Psoas muscle (tissue), 8 donors: ENCODE data around the gene DNAH10. TPM values are rescaled to one million over a fixed set of nuclear protein-coding genes. Genes with fewer than 3 reads are reported as not detected.

Experiments used
- ATAC-seq, 4 donors: fragments of 200-7000 bp; cut with Tn5 transposase; one replicate each; pipeline ENCODE4 v1.9.1; 2020; ENCODE audit warnings: moderate library complexity in 3 of 4, mild to moderate bottlenecking in 2 of 4
- DNase-seq, 2 donors: peaks; one replicate each; pipeline ENCODE4 v3.0.0-alpha.2; 2020
- H3K27ac ChIP-seq: fragments of 200-600 bp; one replicate; pipeline ENCODE4 v1.8.0; 2022
- H3K27me3 ChIP-seq, 3 donors: fragments of 200-600 bp in 1 of 3; one replicate each; pipeline versions ENCODE4 v1.6.1 to v1.8.0; 2013 to 2022; ENCODE audit warnings: low read length in 2 of 3, mild to moderate bottlenecking in 2 of 3, moderate library complexity in 1 of 3; ENCODE audit not compliant: insufficient read depth in 3 of 3
- H3K36me3 ChIP-seq, 2 donors: fragments of 200-600 bp in 1 of 2; one replicate each; pipeline versions ENCODE4 v1.6.1 to v1.8.0; 2013 to 2022; ENCODE audit warnings: low read depth in 1 of 2, mild to moderate bottlenecking in 1 of 2, moderate library complexity in 1 of 2; ENCODE audit not compliant: insufficient read depth in 1 of 2
- H3K4me1 ChIP-seq: fragments of 200-600 bp; one replicate; pipeline ENCODE4 v1.8.0; 2022
- H3K4me3 ChIP-seq: fragments of 200-600 bp; one replicate; pipeline ENCODE4 v1.8.0; 2022; ENCODE audit warnings: mild to moderate bottlenecking
- H3K9me3 ChIP-seq: fragments of 200-600 bp; one replicate; pipeline ENCODE4 v1.8.0; 2022
- CTCF ChIP-seq: fragments of 200-600 bp; IDR thresholded peaks from one replicate; pipeline ENCODE4 v1.8.0; 2022; ENCODE audit warnings: antibody characterized with exemption
- WGBS, 3 donors: extraction: QIAGEN DNeasy Blood & Tissue Kit; methylation state at CpG; one replicate each; pipeline versions ENCODE4 v1.1.6 to v1.1.7; 2013; 5-methylcytosine and 5-hydroxymethylcytosine counted together
- intact Hi-C, 2 donors: fragments of 100-400 bp; cut with DNase I; formaldehyde crosslinking; loops; one replicate each; pipeline versions ENCODE4 v1.11.0 to v1.14.2; 2022
- polyA plus RNA-seq, 3 donors: library from polyadenylated mRNA; stranded (reverse); fragments of 200-250 nt; gene quantifications; one replicate each; pipeline ENCODE4 v1.2.3, GENCODE V29; 2013
- total RNA-seq, 4 donors: library from RNA; stranded (reverse); fragmentation: NEBNext Ultra II Directional in 2 of 4; extraction: Animal tissue kit (Norgen Biotek cat#: 25700) in 2 of 4; gene quantifications; one replicate each; pipeline versions ENCODE4 v1.2.1 to v1.2.4, GENCODE V29; 2021 to 2023
- donor health status: healthy with polysubstance abuse.
- donor health status: DM: no; HTN: no; CAD: no; lungs with moderate emphysema.
- donor health status: Bipolar disorder and iron deficiency.
- donor health status: healthy.
- donor health status: DM: yes; HTN: yes; CAD: no.
- donor health status: DM: no; HTN: no; CAD: no.
- donor health status: DM: no; HTN: no; CAD: no.
- donor health status: DM: yes; HTN: yes; CAD: no.

DNAH10 gene
- total and polyA plus RNA-seq, 7 donors: 0.01 to 0.84 (median 0.24) TPM; not detected in 1

- peaks cover 0 to 6% (median 0%) of the 10 kb centered on the region in 3 donors for H3K27me3 ChIP-seq
- no peaks in the 10 kb centered on the region for H3K4me1 ChIP-seq
- WGBS, 3 donors: 84 to 85% (median 84%) methylated on average over 11 of the region's 11 CpGs
- H3K4me3 ChIP-seq: no peak overlapping the region
- no peak overlapping the region for H3K27ac ChIP-seq
- no peak for TF ChIP-seq CTCF
- ATAC-seq (no peak), DNase-seq (no peak)
- intact Hi-C loops: no loop called here
- H3K9me3 ChIP-seq: no peaks in the 10 kb centered on the region
- peaks cover 0 to 30% of the 10 kb centered on the region in 2 donors for H3K36me3 ChIP-seq
These were observed 172.0 kb downstream of the DNAH10 start for GRCh38 chr12:123934016-123934620.

GRCh38 chr12:123934829-123935228 lies 172.7 kb downstream of the DNAH10 start:
- no peaks in the 10 kb centered on the region for H3K9me3 ChIP-seq
- H3K36me3 ChIP-seq: peaks cover 0 to 35% of the 10 kb centered on the region in 2 donors
- H3K4me3 ChIP-seq: no peak overlapping the region
- WGBS, 3 donors: 67 to 81% (median 79%) methylated on average over 9 of the region's 9 CpGs
- no peak for TF ChIP-seq CTCF
- ATAC-seq (no peak), DNase-seq (no peak)
- H3K27ac ChIP-seq: no peak overlapping the region
- no peaks in the 10 kb centered on the region for H3K27me3 ChIP-seq
- H3K4me1 ChIP-seq: no peaks in the 10 kb centered on the region
- intact Hi-C loops: no loop called here

GRCh38 chr12:123935956-123936355 lies 173.9 kb downstream of the DNAH10 start:
- TF ChIP-seq CTCF: no peak
- WGBS, 3 donors: 86 to 95% (median 89%) methylated on average over 7 of the region's 7 CpGs
- Histone ChIP-seq H3K4me1 (no peaks in the 10 kb centered on the region), H3K27me3 (no peaks in the 10 kb centered on the region), H3K36me3 (peaks cover 0 to 45% of the 10 kb centered on the region in 2 donors), H3K9me3 (no peaks in the 10 kb centered on the region), H3K27ac (no peak overlapping the region), H3K4me3 (no peak overlapping the region)
- DNase-seq (no peak), ATAC-seq (no peak)
- intact Hi-C loops: no loop called here

GRCh38 chr12:123936471-123936870 lies 174.4 kb downstream of the DNAH10 start:
- WGBS, 3 donors: 92 to 95% (median 94%) methylated on average over 18 of the region's 18 CpGs
- no peak for ATAC-seq
- H3K27me3 ChIP-seq: no peaks in the 10 kb centered on the region
- H3K9me3 ChIP-seq: no peaks in the 10 kb centered on the region
- no peaks in the 10 kb centered on the region for H3K4me1 ChIP-seq
- intact Hi-C loops: no loop called here
- H3K36me3 ChIP-seq: peaks cover 0 to 50% of the 10 kb centered on the region in 2 donors
- no peak for DNase-seq
- H3K4me3 ChIP-seq: no peak overlapping the region
- no peak for TF ChIP-seq CTCF
- H3K27ac ChIP-seq: no peak overlapping the region
